CD14-positive monocyte (primary cell): Measurements from ENCODE around the gene ACKR4. TPM values are rescaled to one million over a fixed set of nuclear protein-coding genes. Genes with fewer than 3 reads are reported as not detected.

Experiments
- DNase-seq, 3 donors: peaks; one replicate each; pipeline ENCODE4 v3.0.0-alpha.2; 2011 to 2022
- H2AFZ ChIP-seq: 2 replicates; pipeline ENCODE4 v1.6.0; 2012; ENCODE audit warnings: mild to moderate bottlenecking, low read depth, low read length, inconsistent platforms; ENCODE audit not compliant: insufficient read depth, poor library complexity, severe bottlenecking
- H3K27ac ChIP-seq, 2 donors: 1 replicate in 1 of 2; 2 replicates in 1 of 2; pipeline ENCODE4 v1.5.1; 2012 to 2013; ENCODE audit warnings: low read length in 2 of 2, control low read depth in 1 of 2, inconsistent platforms in 1 of 2, low read depth in 1 of 2, mild to moderate bottlenecking in 1 of 2
- H3K27me3 ChIP-seq, 2 donors: one replicate each; pipeline versions ENCODE4 v1.6.0 to v1.6.1; 2011 to 2013; ENCODE audit warnings: low read length in 2 of 2; ENCODE audit not compliant: control insufficient read depth in 2 of 2, insufficient read depth in 2 of 2
- H3K36me3 ChIP-seq, 2 donors: replicated peaks in 1 of 2; 1 replicate in 1 of 2; 2 replicates in 1 of 2; pipeline versions ENCODE4 v1.5.1 to v1.6.1; 2012 to 2013; ENCODE audit warnings: low read length in 2 of 2, control low read depth in 1 of 2, inconsistent platforms in 1 of 2, mild to moderate bottlenecking in 1 of 2; ENCODE audit not compliant: insufficient read depth in 2 of 2, control insufficient read depth in 1 of 2
- H3K4me1 ChIP-seq, 2 donors: 1 replicate in 1 of 2; 2 replicates in 1 of 2; pipeline versions ENCODE4 v1.5.1 to v1.6.1; 2012 to 2013; ENCODE audit warnings: low read length in 2 of 2, control low read depth in 1 of 2, inconsistent platforms in 1 of 2, mild to moderate bottlenecking in 1 of 2, moderate library complexity in 1 of 2; ENCODE audit not compliant: insufficient read depth in 2 of 2, control insufficient read depth in 1 of 2
- H3K4me2 ChIP-seq: replicated peaks from 2 replicates; pipeline ENCODE3; 2012; ENCODE audit warnings: low read length, moderate library complexity, mild to moderate bottlenecking; ENCODE audit not compliant: poor library complexity, severe bottlenecking; ENCODE audit errors: extremely low read depth
- H3K4me3 ChIP-seq, 3 experiments: fragments of 200-600 bp in 1 of 3; sonication (generic) in 1 of 3; replicated peaks in 1 of 3; 1 replicate in 2 of 3; 2 replicates in 1 of 3; pipeline ENCODE4 v1.5.1; 2011 to 2013; ENCODE audit warnings: low read length in 3 of 3, mild to moderate bottlenecking in 3 of 3, control low read depth in 2 of 3, low read depth in 2 of 3, inconsistent platforms in 1 of 3, moderate library complexity in 1 of 3
- H3K79me2 ChIP-seq: 2 replicates; pipeline ENCODE4 v1.6.0; 2012; ENCODE audit warnings: mild to moderate bottlenecking, control low read depth, inconsistent platforms, low read length, moderate library complexity; ENCODE audit not compliant: insufficient read depth
- H3K9ac ChIP-seq: 2 replicates; pipeline ENCODE4 v1.6.0; 2017; ENCODE audit warnings: low read length, mild to moderate bottlenecking; ENCODE audit not compliant: insufficient read depth, poor library complexity, severe bottlenecking
- H3K9me3 ChIP-seq, 2 donors: replicated peaks in 1 of 2; 1 replicate in 1 of 2; 2 replicates in 1 of 2; pipeline versions ENCODE4 v1.5.1 to v1.6.1; 2012 to 2013; ENCODE audit warnings: low read length in 2 of 2, control low read depth in 1 of 2; ENCODE audit not compliant: control insufficient read depth in 1 of 2, insufficient read depth in 1 of 2
- H4K20me1 ChIP-seq: 2 replicates; pipeline ENCODE4 v1.6.0; 2012; ENCODE audit warnings: mild to moderate bottlenecking, low read length, control low read depth, moderate library complexity; ENCODE audit not compliant: insufficient read depth
- H3K27ac Mint-ChIP-seq, 7 donors: one replicate each; pipeline ENCODE4 v1.8.0; 2020; ENCODE audit warnings: mild to moderate bottlenecking in 7 of 7, mixed read lengths in 7 of 7, moderate library complexity in 6 of 7, inconsistent platforms in 2 of 7
- H3K27me3 Mint-ChIP-seq, 3 donors: one replicate each; pipeline ENCODE4 v1.8.0; 2021 to 2022; ENCODE audit warnings: low read depth in 3 of 3, mild to moderate bottlenecking in 3 of 3, mixed read lengths in 3 of 3, moderate library complexity in 3 of 3, inconsistent platforms in 1 of 3
- H3K36me3 Mint-ChIP-seq, 2 donors: one replicate each; pipeline ENCODE4 v1.8.0; 2020; ENCODE audit warnings: mixed read lengths in 2 of 2, inconsistent platforms in 1 of 2, mild to moderate bottlenecking in 1 of 2
- H3K4me1 Mint-ChIP-seq: one replicate; pipeline ENCODE4 v1.8.0; 2020; ENCODE audit warnings: mild to moderate bottlenecking, mixed read lengths
- H3K4me3 Mint-ChIP-seq, 2 donors: one replicate each; pipeline ENCODE4 v1.8.0; 2020; ENCODE audit warnings: mild to moderate bottlenecking in 2 of 2, mixed read lengths in 2 of 2, moderate library complexity in 1 of 2
- H3K9me3 Mint-ChIP-seq, 7 donors: one replicate each; pipeline ENCODE4 v1.8.0; 2020 to 2022; ENCODE audit warnings: mixed read lengths in 7 of 7, mild to moderate bottlenecking in 6 of 7, moderate library complexity in 6 of 7, inconsistent platforms in 2 of 7
- CTCF ChIP-seq: fragments of 200-600 bp; IDR thresholded peaks from one replicate; pipeline ENCODE4 v1.8.0; 2022; ENCODE audit warnings: antibody characterized with exemption, mild to moderate bottlenecking
- WGBS: methylation state at CpG from one replicate; pipeline ENCODE4 v1.1.5; 2013; ENCODE audit warnings: missing lambda C conversion rate; ENCODE audit not compliant: insufficient coverage; 5-methylcytosine and 5-hydroxymethylcytosine counted together
- intact Hi-C, 2 donors: fragments of 100-400 bp; cut with micrococcal nuclease; formaldehyde crosslinking; loops; one replicate each; pipeline versions ENCODE4 v1.15.0 to v1.15.1; 2023
- polyA plus RNA-seq, 3 donors: library from polyadenylated mRNA; depleted of rRNA in 1 of 3; unstranded in 2 of 3; stranded (reverse) in 1 of 3; fragments of 300-500 nt in 2 of 3; fragments of >200 nt in 1 of 3; fragmentation: Illumina TruSeq in 2 of 3; gene quantifications; 1 replicate in 2 of 3; 2 replicates in 1 of 3; pipeline ENCODE4 v1.2.3, GENCODE V29; 2012 to 2021

Gene ACKR4
- polyA plus RNA-seq, 3 donors = 0.09 TPM; not detected in 2

- H3K27me3 ChIP-seq = no peaks in the 10 kb centered on the region
- H3K4me3 ChIP-seq = no peak overlapping the region
- peaks cover 14 to 17% of the 10 kb centered on the region in 2 donors for H3K36me3 ChIP-seq
- H3K79me2 ChIP-seq = no peaks in the 10 kb centered on the region
- Mint-ChIP-seq H3K9me3 (no peaks in the 10 kb centered on the region), H3K4me1 (no peaks in the 10 kb centered on the region), H3K27me3 (no peaks in the 10 kb centered on the region), H3K4me3 (no peak overlapping the region), H3K36me3 (peaks cover 12 to 20% of the 10 kb centered on the region in 2 donors), H3K27ac (no peak overlapping the region)
- H3K4me1 ChIP-seq = no peaks in the 10 kb centered on the region
- TF ChIP-seq CTCF = no peak
- no peak overlapping the region for H3K9ac ChIP-seq
- H3K27ac ChIP-seq = no peak overlapping the region
- H3K9me3 ChIP-seq = no peaks in the 10 kb centered on the region
- no peaks in the 10 kb centered on the region for H4K20me1 ChIP-seq
- no peak overlapping the region for H2AFZ ChIP-seq
- no peak overlapping the region for H3K4me2 ChIP-seq
- intact Hi-C loops = no loop called here
- DNase-seq = no peak
- no CpG with 5 or more reads among the region's 1 CpG for WGBS
Measured at GRCh38 chr3:132629928-132630327, 32.9 kb downstream of the ACKR4 start.

GRCh38 chr3:132630612-132631011 is 33.5 kb downstream of the ACKR4 start:
- Mint-ChIP-seq H3K27me3 (no peaks in the 10 kb centered on the region), H3K4me3 (no peak overlapping the region), H3K9me3 (no peaks in the 10 kb centered on the region), H3K36me3 (peaks cover 12 to 20% of the 10 kb centered on the region in 2 donors), H3K27ac (no peak overlapping the region), H3K4me1 (no peaks in the 10 kb centered on the region)
- Histone ChIP-seq H3K27me3 (no peaks in the 10 kb centered on the region), H3K27ac (no peak overlapping the region), H3K4me1 (no peaks in the 10 kb centered on the region), H3K4me3 (no peak overlapping the region), H2AFZ (no peak overlapping the region), H3K79me2 (no peaks in the 10 kb centered on the region), H3K9me3 (no peaks in the 10 kb centered on the region), H4K20me1 (no peaks in the 10 kb centered on the region), H3K4me2 (no peak overlapping the region), H3K36me3 (peaks cover 14 to 17% of the 10 kb centered on the region in 2 donors), H3K9ac (no peak overlapping the region)
- WGBS = 100% methylated on average over 2 of the region's 7 CpGs
- intact Hi-C loops = no loop called here
- TF ChIP-seq CTCF = no peak
- DNase-seq = no peak
